ENCODE data around the gene MYEF2. TPM values are rescaled to one million over a fixed set of nuclear protein-coding genes. Genes with fewer than 3 reads are reported as not detected.

The MYEF2 gene
- total RNA-seq, 1 donor from 2014 or later, result 13.6 TPM

GRCh38 chr15:48175126-48175525 is 3.0 kb downstream of the MYEF2 start:
- no peaks in the 10 kb centered on the region for H3K36me3 ChIP-seq
- DNase-seq (ENCODE audit: low spot score in 2 of 2), result no peak
- no peak overlapping the region for H3K27ac ChIP-seq
- no peaks in the 10 kb centered on the region for H3K9me3 ChIP-seq
- no peaks in the 10 kb centered on the region for H3K27me3 ChIP-seq
- TF ChIP-seq, protein P1, sequence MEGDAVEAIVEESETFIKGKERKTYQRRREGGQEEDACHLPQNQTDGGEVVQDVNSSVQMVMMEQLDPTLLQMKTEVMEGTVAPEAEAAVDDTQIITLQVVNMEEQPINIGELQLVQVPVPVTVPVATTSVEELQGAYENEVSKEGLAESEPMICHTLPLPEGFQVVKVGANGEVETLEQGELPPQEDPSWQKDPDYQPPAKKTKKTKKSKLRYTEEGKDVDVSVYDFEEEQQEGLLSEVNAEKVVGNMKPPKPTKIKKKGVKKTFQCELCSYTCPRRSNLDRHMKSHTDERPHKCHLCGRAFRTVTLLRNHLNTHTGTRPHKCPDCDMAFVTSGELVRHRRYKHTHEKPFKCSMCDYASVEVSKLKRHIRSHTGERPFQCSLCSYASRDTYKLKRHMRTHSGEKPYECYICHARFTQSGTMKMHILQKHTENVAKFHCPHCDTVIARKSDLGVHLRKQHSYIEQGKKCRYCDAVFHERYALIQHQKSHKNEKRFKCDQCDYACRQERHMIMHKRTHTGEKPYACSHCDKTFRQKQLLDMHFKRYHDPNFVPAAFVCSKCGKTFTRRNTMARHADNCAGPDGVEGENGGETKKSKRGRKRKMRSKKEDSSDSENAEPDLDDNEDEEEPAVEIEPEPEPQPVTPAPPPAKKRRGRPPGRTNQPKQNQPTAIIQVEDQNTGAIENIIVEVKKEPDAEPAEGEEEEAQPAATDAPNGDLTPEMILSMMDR (IDR thresholded peaks at IDR 0.05), result no peak
- H3K4me1 ChIP-seq, result peaks cover 0 to 11% of the 10 kb centered on the region in 2 donors
- H3K4me3 ChIP-seq, result no peak overlapping the region
- intact Hi-C loops (cut with DNase I), result loop anchor here (5.0 kb wide), 3 partner anchors 112 to 458 kb away; partner anchors contain the start of gene SEMA6D

- TF ChIP-seq, protein P1 (IDR thresholded peaks at IDR 0.05), result no peak
- Histone ChIP-seq H3K27me3 (no peaks in the 10 kb centered on the region), H3K4me1 (peaks cover 0 to 12% of the 10 kb centered on the region in 2 donors), H3K27ac (no peak overlapping the region), H3K36me3 (no peaks in the 10 kb centered on the region), H3K4me3 (no peak overlapping the region), H3K9me3 (no peaks in the 10 kb centered on the region)
- DNase-seq (ENCODE audit: low spot score in 2 of 2), result no peak
- intact Hi-C loops (cut with DNase I), result no loop called here
Measured at GRCh38 chr15:48170981-48171380, 7.1 kb downstream of the MYEF2 start.

DNA sequence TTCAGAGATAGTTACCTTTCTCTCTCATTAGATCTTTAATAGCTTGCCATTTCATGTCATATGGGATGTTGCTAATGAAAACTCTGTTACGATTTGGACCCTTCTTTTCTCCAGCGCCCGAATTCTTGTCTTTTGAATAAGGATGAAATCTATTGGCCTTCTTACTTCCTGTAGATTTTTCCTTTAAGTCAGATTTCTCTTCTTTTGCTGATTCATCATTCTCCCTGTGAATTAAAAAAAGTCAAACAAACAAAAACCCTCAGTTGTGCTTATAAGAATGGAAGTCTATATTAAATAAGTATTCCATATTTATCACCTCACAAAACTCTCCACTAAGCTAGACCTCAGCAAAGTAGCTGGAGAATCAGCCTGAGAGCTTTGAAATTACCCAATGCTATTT is 9.5 kb downstream of the MYEF2 start:
- intact Hi-C loops (cut with DNase I), result no loop called here

GRCh38 chr15:48153526-48153925 is 24.6 kb downstream of the MYEF2 start:
- no peaks in the 10 kb centered on the region for H3K4me1 ChIP-seq
- TF ChIP-seq, protein P1 (IDR thresholded peaks at IDR 0.05), result no peak
- no peak for DNase-seq (ENCODE audit: low spot score in 2 of 2)
- peaks cover 23 to 33% of the 10 kb centered on the region in 2 donors for H3K36me3 ChIP-seq
- no peaks in the 10 kb centered on the region for H3K27me3 ChIP-seq
- intact Hi-C loops (cut with DNase I), result no loop called here
- no peaks in the 10 kb centered on the region for H3K9me3 ChIP-seq
- H3K4me3 ChIP-seq, result no peak overlapping the region
- H3K27ac ChIP-seq, result no peak overlapping the region

More for the DNA sequence above, 9.5 kb downstream of the MYEF2 start:
- TF ChIP-seq, protein P1 (IDR thresholded peaks at IDR 0.05), result no peak
- H3K36me3 ChIP-seq, result peaks cover 0 to 17% of the 10 kb centered on the region in 2 donors
- no peaks in the 10 kb centered on the region for H3K27me3 ChIP-seq
- no peak overlapping the region for H3K27ac ChIP-seq
- no peak overlapping the region for H3K4me3 ChIP-seq
- no peak for DNase-seq (ENCODE audit: low spot score in 2 of 2)
- no peaks in the 10 kb centered on the region for H3K9me3 ChIP-seq
- peaks cover 0 to 7% of the 10 kb centered on the region in 2 donors for H3K4me1 ChIP-seq

- DNase-seq (ENCODE audit: low spot score in 2 of 2), result no peak
- Histone ChIP-seq H3K4me3 (no peak overlapping the region), H3K27me3 (no peaks in the 10 kb centered on the region), H3K27ac (peak overlapping the region; percentile 13 to 56), H3K36me3 (peaks cover 17 to 28% of the 10 kb centered on the region in 2 donors), H3K9me3 (no peaks in the 10 kb centered on the region), H3K4me1 (peaks cover 0 to 10% of the 10 kb centered on the region in 2 donors)
- TF ChIP-seq, protein P1 (IDR thresholded peaks at IDR 0.05), result no peak
- intact Hi-C loops (cut with DNase I), result no loop called here
Measured at GRCh38 chr15:48149858-48150257, 28.2 kb downstream of the MYEF2 start.

GRCh38 chr15:48147358-48147757 is 30.7 kb downstream of the MYEF2 start:
- DNase-seq (ENCODE audit: low spot score in 2 of 2), result no peak
- no peak overlapping the region for H3K4me3 ChIP-seq
- peaks cover 10 to 19% of the 10 kb centered on the region in 2 donors for H3K36me3 ChIP-seq
- H3K27me3 ChIP-seq, result no peaks in the 10 kb centered on the region
- TF ChIP-seq, protein P1 (IDR thresholded peaks at IDR 0.05), result no peak
- no peaks in the 10 kb centered on the region for H3K9me3 ChIP-seq
- intact Hi-C loops (cut with DNase I), result no loop called here
- peak overlapping the region in 1 of 2 donors; percentile 33 for H3K27ac ChIP-seq
- peaks cover 0 to 28% of the 10 kb centered on the region in 2 donors for H3K4me1 ChIP-seq

All from ascending aorta (tissue), 2 donors.